HCT116 (cell line): ENCODE data around the gene ARMC10. TPM values are rescaled to one million over a fixed set of nuclear protein-coding genes. Genes with fewer than 3 reads are reported as not detected.

Experiments used
- ATAC-seq: fragments of 200-7000 bp; cut with Tn5 transposase; 2 replicates; pipeline ENCODE4 v1.9.1; 2020; ENCODE audit warnings: mild to moderate bottlenecking, moderate library complexity
- BruUV-seq: library from RNA; stranded (reverse); fragments of 400-500 nt; replicated peaks from 2 replicates; lab custom pipeline; 2021; lab: Mats Ljungman, UMichigan
- CTCF ChIA-PET: fragments of 300-600 bp; sonication (Branson Sonifier 250); formaldehyde crosslinking; loops from one replicate; lab custom pipeline; 2021; ENCODE audit warnings: antibody characterized with exemption; lab: Charles Lee
- POLR2A ChIA-PET: fragments of 300-600, 350-600 bp; sonication (Branson Sonifier 250); formaldehyde crosslinking; loops from one replicate; lab custom pipeline; 2021; ENCODE audit warnings: antibody characterized with exemption; lab: Charles Lee
- RAD21 ChIA-PET, 2 experiments: fragments of 300-600 bp; sonication (Branson Sonifier 250); formaldehyde crosslinking; loops; one replicate each; lab custom pipeline; 2023; ENCODE audit warnings: low total read pairs in 2 of 2; ENCODE audit not compliant: uncharacterized antibody in 2 of 2, unreplicated experiment in 2 of 2, low non-redundant PET in 1 of 2; lab: Charles Lee
- DNase-seq: peaks from one replicate; pipeline ENCODE4 v3.0.0-alpha.2; 2010; ENCODE audit warnings: low read depth, low spot score
- H2AFZ ChIP-seq: fragments of 200-600 bp; shearing (Covaris generic), sonication (generic); 2 replicates; pipeline ENCODE4 v1.6.1; 2017; ENCODE audit warnings: low read depth, mixed run types, mixed read lengths, antibody characterized with exemption, low read length; ENCODE audit not compliant: poor library complexity, severe bottlenecking
- H3K27ac ChIP-seq: 2 replicates; pipeline ENCODE4 v1.5.1; 2012; ENCODE audit warnings: low read depth, low read length
- H3K27me3 ChIP-seq: fragments of 200-600 bp; sonication (generic); 2 replicates; pipeline ENCODE4 v1.6.1; 2016; ENCODE audit warnings: mixed run types, low read length, mixed read lengths; ENCODE audit not compliant: insufficient read depth
- H3K36me3 ChIP-seq, 2 experiments: fragments of 200-500 bp in 1 of 2; fragments of 200-600 bp in 1 of 2; sonication (Bioruptor generic) in 1 of 2; sonication (generic) in 1 of 2; 2 replicates each; pipeline versions ENCODE4 v1.5.1 to v1.6.1; 2014 to 2016; ENCODE audit warnings: low read length in 2 of 2, inconsistent platforms in 1 of 2, mixed read lengths in 1 of 2, mixed run types in 1 of 2; ENCODE audit not compliant: insufficient read depth in 2 of 2, control insufficient read depth in 1 of 2
- H3K4me1 ChIP-seq, 2 experiments: fragments of 200-600 bp in 1 of 2; sonication (generic) in 1 of 2; 2 replicates each; pipeline versions ENCODE4 v1.5.1 to v1.6.1; 2012 to 2017; ENCODE audit warnings: low read length in 2 of 2, inconsistent platforms in 1 of 2, mild to moderate bottlenecking in 1 of 2, mixed read lengths in 1 of 2, mixed run types in 1 of 2, moderate library complexity in 1 of 2; ENCODE audit not compliant: insufficient read depth in 2 of 2, control insufficient read depth in 1 of 2
- H3K4me2 ChIP-seq: fragments of 200-600 bp; sonication (generic); 2 replicates; pipeline ENCODE4 v1.6.1; 2017; ENCODE audit warnings: mixed run types, low read length, mixed read lengths
- H3K4me3 ChIP-seq, 2 experiments: fragments of 200-600 bp in 1 of 2; sonication (generic) in 1 of 2; replicated peaks in 1 of 2; 2 replicates each; pipeline ENCODE4 v1.5.1; 2011 to 2016; ENCODE audit warnings: low read length in 2 of 2, control low read depth in 1 of 2, low read depth in 1 of 2, mild to moderate bottlenecking in 1 of 2, mixed read lengths in 1 of 2, mixed run types in 1 of 2
- H3K79me2 ChIP-seq: fragments of 200-600 bp; sonication (generic); 2 replicates; pipeline ENCODE4 v1.6.1; 2017; ENCODE audit warnings: mild to moderate bottlenecking, mixed run types, low read length, moderate library complexity, mixed read lengths; ENCODE audit not compliant: insufficient read depth
- H3K9ac ChIP-seq: fragments of 200-600 bp; sonication (generic); 2 replicates; pipeline ENCODE4 v1.6.1; 2016; ENCODE audit warnings: low read length, mixed read lengths
- H3K9me2 ChIP-seq: fragments of 200-600 bp; sonication (generic), shearing (Covaris generic); 2 replicates; pipeline ENCODE4 v1.6.1; 2017; ENCODE audit warnings: mixed run types, mild to moderate bottlenecking, moderate library complexity; ENCODE audit not compliant: insufficient read depth
- H3K9me3 ChIP-seq, 2 experiments: fragments of 200-500 bp in 1 of 2; fragments of 200-600 bp in 1 of 2; sonication (Bioruptor generic) in 1 of 2; sonication (generic) in 1 of 2; 2 replicates each; pipeline ENCODE4 v1.6.1; 2014 to 2017; ENCODE audit warnings: low read length in 2 of 2, mixed read lengths in 2 of 2, inconsistent platforms in 1 of 2, low read depth in 1 of 2, mild to moderate bottlenecking in 1 of 2, mixed run types in 1 of 2, moderate library complexity in 1 of 2; ENCODE audit not compliant: control insufficient read depth in 1 of 2, insufficient read depth in 1 of 2
- H4K20me1 ChIP-seq: fragments of 200-600 bp; sonication (generic), shearing (Covaris generic); 2 replicates; pipeline ENCODE4 v1.6.1; 2017; ENCODE audit warnings: mixed run types, mild to moderate bottlenecking, moderate library complexity; ENCODE audit not compliant: insufficient read depth
- EGR1 ChIP-seq: IDR thresholded peaks from 2 replicates; pipeline ENCODE4 v1.6.1; 2012; ENCODE audit warnings: low read depth
- EZH2phosphoT487 ChIP-seq: fragments of 200-600 bp; IDR thresholded peaks from 2 replicates; pipeline ENCODE4 v1.6.1; 2018; ENCODE audit warnings: antibody characterized with exemption, borderline replicate concordance
- POLR2AphosphoS5 ChIP-seq: IDR thresholded peaks from 2 replicates; pipeline ENCODE4 v1.6.1; 2011; ENCODE audit warnings: mild to moderate bottlenecking, low read depth, low read length, moderate library complexity
- RAD21 ChIP-seq: IDR thresholded peaks from 2 replicates; pipeline ENCODE4 v1.6.1; 2012; ENCODE audit warnings: low read depth, mild to moderate bottlenecking
- REST ChIP-seq: IDR thresholded peaks from 2 replicates; pipeline ENCODE4 v1.6.1; 2012; ENCODE audit warnings: low read depth
- intact Hi-C: fragments of 100-400 bp; cut with micrococcal nuclease; formaldehyde crosslinking; loops from 2 replicates; pipeline ENCODE4 v1.10.0; 2022
- total RNA-seq: library from RNA; stranded (reverse); gene quantifications from one replicate; pipeline ENCODE4 v1.2.1, GENCODE V29; 2021; ENCODE audit not compliant: unreplicated experiment
- TF ChIP-seq, protein P1 (sequence below), 3 experiments: fragments of 200-600 bp in 1 of 3; sonication (generic) in 1 of 3; IDR thresholded peaks in 2 of 3; conservative IDR thresholded peaks in 1 of 3; 2 replicates each; pipeline ENCODE4 v1.5.1; 2012 to 2017; ENCODE audit warnings: low read depth in 2 of 3, low read length in 2 of 3, antibody characterized with exemption in 1 of 3, borderline replicate concordance in 1 of 3, control low read depth in 1 of 3, mild to moderate bottlenecking in 1 of 3, mixed read lengths in 1 of 3, mixed run types in 1 of 3, moderate library complexity in 1 of 3; ENCODE audit not compliant: insufficient read depth in 1 of 3

The ARMC10 gene
- total RNA-seq, 1 experiment from 2014 or later = 53.3 TPM

- DNase-seq = peak; percentile 24
- no peak overlapping the region for H3K27ac ChIP-seq
- CTCF ChIA-PET = interaction anchor here (0.6 to 1.6 kb wide), 3 partner anchors 9 to 317 kb away, joined by 3 to 10 read pairs (median 8); partner anchors contain the start of genes ARMC10 and FAM185A
- H3K4me3 ChIP-seq = no peak overlapping the region
- H3K79me2 ChIP-seq = no peaks in the 10 kb centered on the region
- H4K20me1 ChIP-seq = no peaks in the 10 kb centered on the region
- POLR2A ChIA-PET = no interaction called here
- H3K9ac ChIP-seq = no peak overlapping the region
- H2AFZ ChIP-seq = no peak overlapping the region
- ATAC-seq = peak; percentile 80
- TF ChIP-seq REST (no peak), EGR1 (no peak), RAD21 (peak; percentile 69), POLR2AphosphoS5 (no peak), EZH2phosphoT487 (no peak)
- TF ChIP-seq, protein P1, sequence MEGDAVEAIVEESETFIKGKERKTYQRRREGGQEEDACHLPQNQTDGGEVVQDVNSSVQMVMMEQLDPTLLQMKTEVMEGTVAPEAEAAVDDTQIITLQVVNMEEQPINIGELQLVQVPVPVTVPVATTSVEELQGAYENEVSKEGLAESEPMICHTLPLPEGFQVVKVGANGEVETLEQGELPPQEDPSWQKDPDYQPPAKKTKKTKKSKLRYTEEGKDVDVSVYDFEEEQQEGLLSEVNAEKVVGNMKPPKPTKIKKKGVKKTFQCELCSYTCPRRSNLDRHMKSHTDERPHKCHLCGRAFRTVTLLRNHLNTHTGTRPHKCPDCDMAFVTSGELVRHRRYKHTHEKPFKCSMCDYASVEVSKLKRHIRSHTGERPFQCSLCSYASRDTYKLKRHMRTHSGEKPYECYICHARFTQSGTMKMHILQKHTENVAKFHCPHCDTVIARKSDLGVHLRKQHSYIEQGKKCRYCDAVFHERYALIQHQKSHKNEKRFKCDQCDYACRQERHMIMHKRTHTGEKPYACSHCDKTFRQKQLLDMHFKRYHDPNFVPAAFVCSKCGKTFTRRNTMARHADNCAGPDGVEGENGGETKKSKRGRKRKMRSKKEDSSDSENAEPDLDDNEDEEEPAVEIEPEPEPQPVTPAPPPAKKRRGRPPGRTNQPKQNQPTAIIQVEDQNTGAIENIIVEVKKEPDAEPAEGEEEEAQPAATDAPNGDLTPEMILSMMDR (IDR thresholded peaks at IDR 0.05 in 2 of 3, conservative IDR thresholded peaks at IDR 0.05 in 1 of 3; ENCODE audit: borderline replicate concordance in 1 of 3, insufficient read depth in 1 of 3, low read depth in 2 of 3, low read length in 2 of 3) = peak; percentile 48 to 80 (median 65); a peak in 5 of 6 replicates
- no peaks in the 10 kb centered on the region for H3K9me3 ChIP-seq
- no peak overlapping the region for H3K4me2 ChIP-seq
- intact Hi-C loops = no loop called here
- H3K4me1 ChIP-seq = peaks cover 5 to 14% of the 10 kb centered on the region in 2 experiments; a peak in 3 of 4 replicates
- RAD21 ChIA-PET = interaction anchor here in 1 of 2 experiments (0.7 kb wide), 1 partner anchor 308 kb away, joined by 3 read pairs; no protein-coding TSS in a partner anchor
- H3K27me3 ChIP-seq = no peaks in the 10 kb centered on the region
- BruUV-seq = no TSS peak
- no peaks in the 10 kb centered on the region for H3K36me3 ChIP-seq
- no peaks in the 10 kb centered on the region for H3K9me2 ChIP-seq
Measured at GRCh38 chr7:103065667-103066066, 9.3 kb upstream of the ARMC10 start.
